ENCODE data around the gene WDR44.

DNA sequence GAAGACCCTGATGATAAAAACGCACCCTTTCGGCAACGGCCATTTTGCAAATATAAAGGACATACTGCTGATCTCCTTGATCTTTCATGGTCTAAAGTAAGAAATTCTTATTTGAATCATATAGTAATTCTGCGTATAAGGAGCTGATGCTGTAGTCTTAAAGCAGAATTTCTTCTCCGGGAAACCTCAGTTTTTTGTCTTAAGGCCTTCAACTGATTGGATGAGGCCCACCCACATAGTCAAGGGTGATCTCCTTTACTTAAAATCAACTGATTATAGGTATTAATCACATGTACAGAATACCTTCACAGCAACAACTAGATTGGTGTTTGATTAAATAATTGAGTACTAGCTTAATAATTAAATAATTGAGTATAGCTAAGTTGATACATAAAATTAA, 86.9 kb downstream of the WDR44 start:
- TF ChIP-seq, protein P1, sequence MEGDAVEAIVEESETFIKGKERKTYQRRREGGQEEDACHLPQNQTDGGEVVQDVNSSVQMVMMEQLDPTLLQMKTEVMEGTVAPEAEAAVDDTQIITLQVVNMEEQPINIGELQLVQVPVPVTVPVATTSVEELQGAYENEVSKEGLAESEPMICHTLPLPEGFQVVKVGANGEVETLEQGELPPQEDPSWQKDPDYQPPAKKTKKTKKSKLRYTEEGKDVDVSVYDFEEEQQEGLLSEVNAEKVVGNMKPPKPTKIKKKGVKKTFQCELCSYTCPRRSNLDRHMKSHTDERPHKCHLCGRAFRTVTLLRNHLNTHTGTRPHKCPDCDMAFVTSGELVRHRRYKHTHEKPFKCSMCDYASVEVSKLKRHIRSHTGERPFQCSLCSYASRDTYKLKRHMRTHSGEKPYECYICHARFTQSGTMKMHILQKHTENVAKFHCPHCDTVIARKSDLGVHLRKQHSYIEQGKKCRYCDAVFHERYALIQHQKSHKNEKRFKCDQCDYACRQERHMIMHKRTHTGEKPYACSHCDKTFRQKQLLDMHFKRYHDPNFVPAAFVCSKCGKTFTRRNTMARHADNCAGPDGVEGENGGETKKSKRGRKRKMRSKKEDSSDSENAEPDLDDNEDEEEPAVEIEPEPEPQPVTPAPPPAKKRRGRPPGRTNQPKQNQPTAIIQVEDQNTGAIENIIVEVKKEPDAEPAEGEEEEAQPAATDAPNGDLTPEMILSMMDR (IDR thresholded peaks at IDR 0.05): no peak
- no peak for TF ChIP-seq POLR2A (IDR thresholded peaks at IDR 0.05)
- no peak for TF ChIP-seq POLR2AphosphoS5 (IDR thresholded peaks at IDR 0.05; ENCODE audit: insufficient read depth in 1 of 2, low read depth in 1 of 2)

Data from vagina (tissue), 2 donors.